HG03354 (cell line): ENCODE data around the gene ATP2B2.

Experiments used
- ATAC-seq: cut with Tn5 transposase; IDR thresholded peaks from one replicate; pipeline ENCODE4 v1.9.1; 2021; ENCODE audit warnings: mild to moderate bottlenecking; ENCODE audit not compliant: unreplicated experiment, poor library complexity, severe bottlenecking

The ATP2B2 gene

GRCh38 chr3:10417847-10418246, 87.5 kb downstream of the ATP2B2 start:
- no peak for ATAC-seq

GRCh38 chr3:10416730-10417300, 88.6 kb downstream of the ATP2B2 start:
- ATAC-seq: no peak

DNA sequence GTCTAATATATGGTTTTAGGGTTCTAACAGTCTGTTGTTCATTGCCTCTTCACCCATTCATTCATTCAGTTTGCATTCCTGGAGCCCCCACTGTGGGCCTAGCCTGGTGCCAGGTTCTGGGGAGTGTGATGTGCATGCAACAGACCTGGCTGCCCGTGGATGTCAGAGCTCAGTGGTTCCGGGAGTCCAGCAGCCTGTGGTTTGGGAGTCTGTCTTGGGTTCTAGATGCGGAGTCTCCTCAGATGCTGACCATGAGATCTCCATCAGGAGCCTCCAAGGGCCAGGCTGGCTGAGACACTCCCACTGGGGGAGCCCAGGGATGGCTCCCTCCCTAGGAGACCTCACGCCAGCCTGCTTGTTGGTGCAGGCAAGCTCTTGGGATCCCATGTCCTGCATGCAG, 92.3 kb downstream of the ATP2B2 start:
- ATAC-seq: no peak

DNA sequence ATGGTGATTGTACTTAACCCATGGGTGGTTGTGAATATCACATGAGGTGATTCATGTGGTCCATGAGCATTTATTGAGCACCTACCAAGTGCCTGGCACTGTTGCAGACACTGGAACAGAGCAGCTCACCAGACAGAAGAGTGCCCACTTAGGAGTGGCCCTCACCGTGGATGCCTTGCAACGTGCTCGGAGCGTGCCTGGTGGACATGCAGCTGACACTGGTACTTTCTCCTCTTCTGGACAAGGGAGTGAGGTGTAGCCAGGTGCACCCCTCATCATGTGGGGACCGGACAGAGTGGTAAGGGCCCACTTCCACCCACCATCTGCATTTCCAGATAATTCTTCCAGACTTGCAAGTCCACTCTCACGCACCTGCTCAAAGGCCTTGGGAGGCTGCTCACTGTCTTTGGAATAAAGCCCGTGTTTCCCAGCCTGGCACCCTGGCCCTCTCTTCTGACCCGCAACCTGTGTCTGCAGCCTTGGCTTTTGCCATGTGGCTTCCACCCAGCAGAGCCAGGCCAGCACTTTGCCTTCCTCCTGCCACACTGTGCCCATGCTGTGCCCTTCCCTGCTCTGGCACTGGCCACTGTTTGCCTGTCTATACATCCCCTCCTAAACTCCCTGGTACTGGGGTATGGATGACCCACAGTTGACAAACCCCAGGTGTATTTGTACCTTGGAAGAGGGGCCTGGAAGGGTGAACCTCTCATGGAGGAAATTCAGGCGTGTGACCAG, 93.6 kb downstream of the ATP2B2 start:
- ATAC-seq: no peak

GRCh38 chr3:10410383-10411002, 94.9 kb downstream of the ATP2B2 start:
- no peak for ATAC-seq

DNA sequence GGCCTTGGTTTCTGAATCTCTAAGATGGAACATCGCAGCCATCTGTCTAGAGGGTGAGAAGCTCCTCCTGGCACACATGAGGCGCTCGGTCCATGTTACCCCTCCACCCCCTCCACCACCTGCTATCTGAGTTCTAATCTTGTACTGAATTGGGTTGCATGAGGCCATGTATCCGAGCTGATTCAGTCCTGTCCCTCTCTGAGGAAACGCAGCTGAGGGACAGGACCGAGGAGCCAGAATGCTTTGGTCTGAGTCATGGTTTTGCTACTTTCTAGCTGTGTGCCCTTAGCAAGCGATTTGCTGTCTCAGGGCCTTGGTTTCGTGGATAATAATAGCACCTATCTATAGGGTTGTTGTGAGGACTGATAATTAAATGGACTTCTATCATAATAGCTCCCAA, 96.7 kb downstream of the ATP2B2 start:
- ATAC-seq: no peak

GRCh38 chr3:10407361-10407760, 98.0 kb downstream of the ATP2B2 start:
- no peak for ATAC-seq

GRCh38 chr3:10406414-10406813, 99.0 kb downstream of the ATP2B2 start:
- ATAC-seq: no peak

DNA sequence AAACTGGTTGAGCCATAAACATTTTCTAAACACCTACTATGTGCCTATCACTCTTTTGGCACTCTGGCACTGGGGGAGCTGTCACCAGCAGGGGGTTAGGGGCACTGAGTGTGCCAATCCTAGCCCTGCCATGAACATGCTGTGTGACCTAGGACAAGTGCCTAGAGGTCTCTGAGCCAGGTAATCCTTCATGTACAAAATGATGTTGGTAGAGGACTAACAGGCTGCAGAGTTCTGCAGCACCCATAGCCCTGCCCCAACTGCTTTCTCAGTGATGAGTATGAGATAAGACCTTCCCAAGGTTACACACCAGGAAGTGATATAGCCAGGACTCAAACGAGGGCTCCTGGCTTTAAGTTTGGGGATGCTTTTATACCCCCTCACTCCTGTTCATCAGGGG, 99.6 kb downstream of the ATP2B2 start:
- ATAC-seq: no peak

DNA sequence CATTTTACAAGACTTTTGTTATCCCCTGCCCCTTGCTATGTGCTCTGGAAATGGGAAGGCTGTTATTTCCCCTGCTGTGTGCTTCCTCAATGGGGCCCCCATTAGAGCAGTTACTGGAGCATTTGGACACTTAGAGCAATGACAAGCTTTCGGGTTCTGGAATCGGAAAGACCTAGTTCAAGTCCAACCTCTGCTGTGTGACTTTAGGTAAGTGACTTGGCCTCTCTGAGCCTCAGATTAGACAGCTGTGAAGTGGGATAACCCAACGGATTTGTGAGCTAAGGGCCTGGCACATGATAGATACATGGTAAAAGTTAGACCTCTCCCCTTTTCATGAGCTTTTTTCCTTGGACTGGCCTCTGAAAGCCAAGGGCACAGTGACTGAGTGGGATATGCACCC, 100.5 kb downstream of the ATP2B2 start:
- ATAC-seq: no peak

DNA sequence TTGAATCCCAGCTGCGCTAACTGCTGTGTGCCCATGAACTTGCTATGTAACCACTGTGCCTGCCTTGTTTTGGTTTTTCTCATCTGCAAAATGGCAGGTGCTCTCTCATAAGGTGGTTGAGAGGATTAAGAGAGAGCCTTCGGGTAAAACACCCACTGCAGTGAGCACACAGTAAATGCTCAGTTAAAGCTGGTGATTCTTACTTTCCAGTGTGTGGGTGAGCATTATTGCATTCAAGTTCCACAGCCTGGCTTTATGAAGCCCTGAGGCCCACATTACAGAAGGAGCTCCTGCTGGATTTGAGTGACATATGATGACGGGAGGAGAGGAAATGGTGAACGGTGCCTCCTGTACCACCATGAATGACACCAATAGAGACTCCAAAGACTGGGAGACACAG, 101.0 kb downstream of the ATP2B2 start:
- ATAC-seq: no peak

DNA sequence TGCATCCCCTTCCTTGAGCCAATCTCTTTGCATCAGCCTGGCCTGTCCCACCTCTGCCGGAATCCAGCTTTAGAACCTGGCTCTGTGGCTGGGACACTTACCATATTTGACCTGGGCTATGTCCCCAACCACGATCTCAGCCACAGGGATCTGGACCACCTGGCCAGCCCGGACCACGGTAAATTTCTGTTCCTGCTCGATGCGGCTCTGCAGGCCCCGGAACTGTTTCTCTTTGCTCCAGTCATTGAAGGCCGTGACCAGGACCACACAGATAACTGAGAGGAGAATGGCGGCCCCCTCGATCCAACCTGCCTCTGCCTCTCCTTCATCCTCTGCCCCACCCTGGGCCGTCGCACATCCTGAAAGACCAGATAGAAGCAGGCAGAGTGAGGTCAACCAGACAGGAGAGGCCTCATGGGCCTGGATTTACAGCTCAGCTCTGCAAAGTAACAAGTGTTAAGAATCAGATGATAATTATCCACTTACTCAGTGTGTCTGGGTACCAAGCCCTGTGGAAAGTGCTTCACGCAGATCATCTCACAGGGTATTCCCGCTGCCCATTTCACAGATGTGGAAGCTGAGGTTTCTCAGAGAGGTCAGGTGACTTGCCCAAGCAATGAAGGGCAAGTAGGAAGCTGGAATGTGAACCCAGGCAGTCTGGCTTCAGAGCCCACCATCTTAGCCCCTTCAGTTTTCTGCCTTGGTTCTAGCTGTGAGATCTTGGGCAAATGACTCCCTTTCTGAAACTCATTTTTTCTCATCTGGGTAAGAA, 103.2 kb downstream of the ATP2B2 start:
- ATAC-seq: no peak

- no peak for ATAC-seq
Observed at GRCh38 chr3:10400749-10401495, 104.5 kb downstream of the ATP2B2 start.

DNA sequence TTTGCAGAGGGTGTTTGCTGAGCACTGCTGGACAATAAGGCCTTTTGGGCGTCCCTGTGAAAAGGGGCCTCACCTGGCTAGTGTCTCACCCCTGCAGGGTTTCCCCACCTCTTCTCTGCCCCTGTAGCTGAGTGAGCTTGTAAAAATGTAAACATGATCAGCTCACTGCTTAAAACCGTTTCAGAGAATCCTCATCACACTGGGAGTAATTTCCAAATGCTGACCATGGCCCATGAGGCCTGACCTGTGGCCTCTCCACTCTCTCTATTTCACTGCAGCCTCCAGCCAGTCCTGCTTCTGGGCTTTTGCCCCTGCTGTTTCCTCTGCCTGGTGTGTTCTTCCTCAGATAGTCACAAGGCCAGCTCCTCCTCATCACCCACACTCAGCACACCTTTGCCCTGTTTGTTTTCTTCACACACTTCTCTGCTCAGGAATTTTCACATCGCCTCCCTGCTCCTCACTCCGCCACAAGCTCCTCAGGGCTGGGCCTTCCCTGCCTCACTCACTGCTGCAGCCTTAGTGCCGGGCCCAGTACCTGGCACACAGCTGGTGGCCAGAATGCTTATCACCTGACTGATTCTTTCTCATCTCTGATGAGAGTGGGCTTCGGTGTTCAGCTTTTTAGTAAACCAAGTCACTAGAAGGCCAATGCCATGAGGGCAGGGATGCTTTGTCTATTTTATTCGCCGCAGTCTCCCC, 105.2 kb downstream of the ATP2B2 start:
- no peak for ATAC-seq

DNA sequence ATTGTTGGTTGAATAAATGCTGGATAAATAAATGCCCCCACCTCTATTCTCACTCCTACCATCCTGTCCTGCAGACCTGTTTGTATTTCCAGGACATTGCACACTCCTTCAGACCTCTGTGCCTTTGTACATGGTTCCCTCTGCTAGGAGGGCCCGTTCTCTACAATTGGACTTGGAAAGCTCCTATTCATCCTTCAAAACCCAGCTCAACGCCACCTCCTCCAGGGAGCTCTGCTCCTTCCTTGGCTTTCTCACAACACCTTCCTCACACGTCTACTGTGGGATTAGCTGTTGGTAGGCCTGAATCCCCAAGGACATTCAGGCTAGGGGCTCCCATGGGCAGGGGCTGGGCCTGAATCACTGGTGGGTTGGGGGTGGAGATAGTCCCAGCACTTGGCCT, 105.8 kb downstream of the ATP2B2 start:
- ATAC-seq: no peak

DNA sequence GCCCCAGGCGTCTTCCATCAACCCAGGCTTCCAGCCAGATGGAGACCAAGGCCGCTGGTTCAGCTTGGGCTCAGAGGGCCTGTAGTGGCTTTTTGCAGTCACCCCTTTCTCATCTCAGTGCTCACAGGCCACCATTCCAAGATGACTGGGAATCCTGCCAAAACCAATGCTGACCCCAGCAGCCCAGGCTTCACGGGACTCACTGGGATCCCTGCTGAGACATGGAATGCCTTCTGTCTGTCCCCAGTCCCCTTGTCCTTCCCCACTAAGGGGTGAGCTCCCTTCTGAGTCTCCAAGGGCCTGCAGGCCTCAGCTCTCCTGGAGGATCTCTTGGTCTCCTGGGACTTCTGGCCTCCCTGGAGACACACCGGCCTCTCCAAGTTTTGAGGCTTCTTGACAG, 107.0 kb downstream of the ATP2B2 start:
- ATAC-seq: no peak

DNA sequence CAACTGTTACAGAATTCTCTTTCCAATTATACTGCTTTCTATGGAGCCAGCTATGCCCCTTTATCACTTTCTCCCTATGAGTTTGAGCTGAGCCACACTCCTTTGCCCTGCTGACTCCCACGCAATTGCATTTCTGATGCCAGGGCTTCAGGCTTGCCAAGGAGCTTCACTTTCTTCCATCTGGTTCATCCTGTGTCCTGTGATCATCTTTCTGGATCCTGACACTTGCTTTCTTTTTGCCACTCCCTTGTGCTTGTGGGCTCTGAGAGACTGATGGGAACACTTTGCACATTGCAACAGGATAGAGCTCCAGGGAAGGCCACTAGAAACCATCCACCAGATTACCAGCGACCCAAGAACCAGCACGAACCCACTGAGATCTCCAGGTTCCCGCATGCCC, 107.5 kb downstream of the ATP2B2 start:
- ATAC-seq: no peak

DNA sequence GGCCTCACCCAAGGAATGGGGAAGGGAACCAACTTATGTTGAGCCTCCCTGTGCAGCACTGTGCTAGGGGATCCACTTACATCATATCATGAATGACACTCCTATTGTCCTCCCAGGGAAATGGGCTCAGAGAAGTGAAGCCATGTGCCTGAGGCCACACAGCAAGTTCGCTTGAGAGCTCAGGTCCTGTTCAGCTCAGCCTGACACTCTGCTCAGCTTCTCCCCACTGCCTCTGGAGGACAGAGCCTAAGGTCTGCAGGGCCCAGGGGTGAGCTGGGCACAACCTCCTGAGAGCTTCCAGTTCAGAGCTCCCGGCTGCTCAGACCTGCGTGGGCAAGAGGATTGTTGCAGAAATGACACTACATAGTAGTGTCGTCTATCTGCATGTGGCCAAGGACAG, 108.5 kb downstream of the ATP2B2 start:
- no peak for ATAC-seq

DNA sequence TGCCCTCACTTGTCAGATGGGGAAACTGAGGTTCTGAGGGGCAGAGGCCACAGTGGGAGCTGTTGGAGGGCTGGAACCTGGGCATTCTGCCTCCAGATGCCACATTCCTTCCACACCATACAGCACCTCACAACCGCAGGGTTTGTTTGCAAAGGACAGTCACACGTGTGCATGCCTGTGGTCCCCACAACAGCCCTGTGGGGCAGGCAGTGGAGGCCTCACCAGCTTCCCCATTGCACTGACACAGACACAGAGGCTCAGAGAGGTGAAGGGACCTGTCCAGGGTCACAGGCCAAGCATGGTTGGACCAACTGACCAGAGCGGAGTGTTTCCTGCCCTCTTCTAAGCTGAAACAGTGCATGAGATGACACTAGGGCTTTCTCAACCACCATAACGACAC, 109.3 kb downstream of the ATP2B2 start:
- no peak for ATAC-seq
